MCF 10A (cell line): ENCODE measurements around the gene PRLR. TPM values are rescaled to one million over a fixed set of nuclear protein-coding genes. Genes with fewer than 3 reads are reported as not detected.

Experiments
- BruUV-seq: library from RNA; stranded (reverse); fragments of 400-500 nt; replicated peaks from 2 replicates; lab custom pipeline; 2021; lab: Mats Ljungman, UMichigan
- CTCF ChIA-PET: fragments of 300-600 bp; sonication (Branson Sonifier 250); formaldehyde crosslinking; extraction: SDS; loops from one replicate; lab custom pipeline; 2021; ENCODE audit warnings: antibody characterized with exemption, inconsistent platforms; lab: Yijun Ruan, JAX
- POLR2A ChIA-PET: fragments of 300-600, 350-650 bp; sonication (Branson Sonifier 250); formaldehyde crosslinking; extraction: SDS; loops from one replicate; lab custom pipeline; 2020; ENCODE audit warnings: antibody characterized with exemption, inconsistent platforms; lab: Yijun Ruan, JAX
- DNase-seq: peaks from one replicate; pipeline ENCODE4 v3.0.0-alpha.2; 2018; ENCODE audit not compliant: unreplicated experiment
- H3K27ac Mint-ChIP-seq: one replicate; pipeline ENCODE4 v1.8.0; 2022; ENCODE audit warnings: mild to moderate bottlenecking, low read depth, mixed read lengths; ENCODE audit not compliant: unreplicated experiment
- H3K27me3 Mint-ChIP-seq: one replicate; pipeline ENCODE4 v1.8.0; 2022; ENCODE audit warnings: mixed read lengths; ENCODE audit not compliant: insufficient read depth, unreplicated experiment
- H3K36me3 Mint-ChIP-seq: one replicate; pipeline ENCODE4 v1.8.0; 2022; ENCODE audit warnings: mild to moderate bottlenecking, moderate library complexity, mixed read lengths; ENCODE audit not compliant: insufficient read depth, unreplicated experiment
- H3K4me1 Mint-ChIP-seq: one replicate; pipeline ENCODE4 v1.8.0; 2022; ENCODE audit warnings: mixed read lengths; ENCODE audit not compliant: insufficient read depth, unreplicated experiment
- H3K4me3 Mint-ChIP-seq: one replicate; pipeline ENCODE4 v1.8.0; 2022; ENCODE audit warnings: mild to moderate bottlenecking, moderate library complexity, mixed read lengths; ENCODE audit not compliant: unreplicated experiment
- H3K9me3 Mint-ChIP-seq: one replicate; pipeline ENCODE4 v1.8.0; 2022; ENCODE audit warnings: mixed read lengths; ENCODE audit not compliant: unreplicated experiment
- CTCF ChIP-seq: fragments of 200-600 bp; IDR thresholded peaks from one replicate; pipeline ENCODE4 v1.8.0; 2022; ENCODE audit warnings: antibody characterized with exemption, mild to moderate bottlenecking; ENCODE audit not compliant: unreplicated experiment
- intact Hi-C: fragments of 100-400 bp; cut with micrococcal nuclease; formaldehyde crosslinking; loops from 2 replicates; pipeline ENCODE4 v1.14.1; 2022
- total RNA-seq: library from RNA; stranded (reverse); gene quantifications from 2 replicates; pipeline ENCODE4 v1.2.3, GENCODE V29; 2022

The PRLR gene
- total RNA-seq, 1 experiment from 2014 or later: 0.16 TPM

- H3K36me3 Mint-ChIP-seq: no peaks in the 10 kb centered on the region
- CTCF ChIA-PET: interaction anchor here (0.6 kb wide), 1 partner anchor 19 kb away, joined by 3 read pairs; no protein-coding TSS in a partner anchor
- no peaks in the 10 kb centered on the region for H3K27me3 Mint-ChIP-seq
- H3K4me3 Mint-ChIP-seq: peak overlapping the region; percentile 61
- peaks cover 10% of the 10 kb centered on the region for H3K9me3 Mint-ChIP-seq
- peaks cover 16% of the 10 kb centered on the region for H3K4me1 Mint-ChIP-seq
- DNase-seq: no peak
- TF ChIP-seq CTCF: no peak
- H3K27ac Mint-ChIP-seq: peak overlapping the region; percentile 81
- BruUV-seq: no TSS peak
- intact Hi-C loops: no loop called here
- POLR2A ChIA-PET: interaction anchor here (0.6 to 0.7 kb wide), 2 partner anchors 13 to 994 kb away, joined by 3 read pairs; no protein-coding TSS in a partner anchor
Measured at GRCh38 chr5:35248843-35249780, 18.8 kb upstream of the PRLR start.

- ChIA-PET POLR2A (interaction anchor here (1.2 kb wide), 1 partner anchor 18 kb away, joined by 3 read pairs; the partner anchor contains the start of gene PRLR), CTCF (interaction anchor here (0.5 to 0.9 kb wide), 6 partner anchors 18 to 676 kb away, joined by 3 to 4 read pairs (median 3); no protein-coding TSS in a partner anchor)
- TF ChIP-seq CTCF: no peak
- peak; percentile 74 for DNase-seq
- no TSS peak for BruUV-seq
- peak overlapping the region; percentile 39 for H3K27ac Mint-ChIP-seq
- H3K27me3 Mint-ChIP-seq: no peaks in the 10 kb centered on the region
- H3K36me3 Mint-ChIP-seq: no peaks in the 10 kb centered on the region
- no peak overlapping the region for H3K4me3 Mint-ChIP-seq
- intact Hi-C loops: loop anchor here (2.0 kb wide), 1 partner anchor 19 kb away; no protein-coding TSS in a partner anchor
- no peaks in the 10 kb centered on the region for H3K9me3 Mint-ChIP-seq
- peaks cover 16% of the 10 kb centered on the region for H3K4me1 Mint-ChIP-seq
Measured at GRCh38 chr5:35247648-35248034, 17.4 kb upstream of the PRLR start.

GRCh38 chr5:35246900-35247647, 16.8 kb upstream of the PRLR start:
- intact Hi-C loops: loop anchor here (2.0 kb wide), 1 partner anchor 18 kb away; no protein-coding TSS in a partner anchor
- Mint-ChIP-seq H3K4me1 (peaks cover 16% of the 10 kb centered on the region), H3K27me3 (no peaks in the 10 kb centered on the region), H3K4me3 (no peak overlapping the region), H3K27ac (no peak overlapping the region), H3K36me3 (no peaks in the 10 kb centered on the region), H3K9me3 (no peaks in the 10 kb centered on the region)
- TF ChIP-seq CTCF: no peak
- no TSS peak for BruUV-seq
- DNase-seq: no peak
- ChIA-PET POLR2A (interaction anchor here (1.2 kb wide), 1 partner anchor 17 kb away, joined by 3 read pairs; the partner anchor contains the start of gene PRLR), CTCF (interaction anchor here (0.5 to 0.9 kb wide), 7 partner anchors 17 to 633 kb away, joined by 3 to 5 read pairs (median 3); no protein-coding TSS in a partner anchor)
